PC-9 (cell line): Measurements from ENCODE around the gene SAMM50. TPM values are rescaled to one million over a fixed set of nuclear protein-coding genes. Genes with fewer than 3 reads are reported as not detected.

ENCODE experiments used
- BruUV-seq: library from RNA; stranded (reverse); fragments of 400-500 nt; replicated peaks from 2 replicates; lab custom pipeline; 2021; lab: Mats Ljungman, UMichigan
- CTCF ChIA-PET: fragments of 300-600 bp; sonication (Branson Sonifier 250); formaldehyde crosslinking; loops from one replicate; lab custom pipeline; 2022; ENCODE audit warnings: antibody characterized with exemption; lab: Charles Lee
- POLR2A ChIA-PET: fragments of 300-600 bp; sonication (Branson Sonifier 250); formaldehyde crosslinking; loops from one replicate; lab custom pipeline; 2022; ENCODE audit warnings: antibody characterized with exemption; ENCODE audit not compliant: unreplicated experiment; lab: Charles Lee
- DNase-seq, 2 experiments: peaks; one replicate each; pipeline versions ENCODE4 v3.0.0 to v3.0.0-alpha.2; 2015 to 2022; ENCODE audit warnings: mixed read lengths in 1 of 2
- H2AFZ ChIP-seq: fragments of 200-600 bp; sonication (generic); 2 replicates; pipeline ENCODE4 v1.8.1; 2017; ENCODE audit warnings: antibody characterized with exemption
- H3F3A ChIP-seq: fragments of 200-600 bp; sonication (generic); 2 replicates; pipeline ENCODE4 v1.8.1; 2017; ENCODE audit warnings: antibody characterized with exemption, mild to moderate bottlenecking, low read depth; ENCODE audit not compliant: insufficient read depth
- H3K27ac ChIP-seq: fragments of 200-600 bp; sonication (generic); 2 replicates; pipeline ENCODE4 v1.6.1; 2016; ENCODE audit warnings: mixed run types
- H3K27me3 ChIP-seq: fragments of 200-600 bp; sonication (generic); 2 replicates; pipeline ENCODE4 v1.6.1; 2016; ENCODE audit warnings: low read depth, mixed run types; ENCODE audit not compliant: insufficient read depth
- H3K36me3 ChIP-seq: fragments of 200-600 bp; sonication (generic); 2 replicates; pipeline ENCODE4 v1.6.1; 2016; ENCODE audit warnings: low read depth, mixed run types
- H3K4me1 ChIP-seq: fragments of 200-600 bp; sonication (generic); replicated peaks from 2 replicates; pipeline ENCODE4 v1.6.1; 2016; ENCODE audit warnings: mixed run types; ENCODE audit not compliant: insufficient read depth
- H3K4me2 ChIP-seq: fragments of 200-600 bp; sonication (generic); 2 replicates; pipeline ENCODE4 v1.6.1; 2017; ENCODE audit warnings: mixed run types
- H3K4me3 ChIP-seq: fragments of 200-600 bp; sonication (generic); 2 replicates; pipeline ENCODE4 v1.6.1; 2016; ENCODE audit warnings: mixed run types
- H3K79me2 ChIP-seq: fragments of 200-600 bp; sonication (generic); 2 replicates; pipeline ENCODE4 v1.6.1; 2017; ENCODE audit warnings: low read depth, mixed run types
- H3K9me2 ChIP-seq: fragments of 200-600 bp; sonication (generic); 2 replicates; pipeline ENCODE4 v1.8.1; 2017; ENCODE audit warnings: mild to moderate bottlenecking; ENCODE audit not compliant: insufficient read depth
- H3K9me3 ChIP-seq: fragments of 200-600 bp; sonication (generic); 2 replicates; pipeline ENCODE4 v1.8.1; 2016; ENCODE audit warnings: low read depth; ENCODE audit not compliant: insufficient read depth
- H4K20me1 ChIP-seq: fragments of 200-600 bp; sonication (generic); 2 replicates; pipeline ENCODE4 v1.8.1; 2017; ENCODE audit not compliant: insufficient read depth
- CTCF ChIP-seq: fragments of 200-600 bp; sonication (generic); conservative IDR thresholded peaks from 2 replicates; pipeline ENCODE4 v1.6.1; 2017; ENCODE audit warnings: mixed run types, antibody characterized with exemption, mild to moderate bottlenecking, moderate library complexity
- EZH2 ChIP-seq: fragments of 200-600 bp; sonication (generic); IDR thresholded peaks from 2 replicates; pipeline ENCODE4 v1.8.0; 2017; ENCODE audit warnings: antibody characterized with exemption, low read depth
- intact Hi-C: fragments of 100-400 bp; cut with micrococcal nuclease; formaldehyde crosslinking; loops from one replicate; pipeline ENCODE4 v1.10.0; 2022; ENCODE audit not compliant: unreplicated experiment
- total RNA-seq: library from RNA; stranded (reverse); gene quantifications from 2 replicates; pipeline ENCODE4 v1.2.3, GENCODE V29; 2021

The SAMM50 gene
- total RNA-seq, 1 experiment from 2014 or later, result 73.9 TPM

GRCh38 chr22:43996170-43996980 is 41.1 kb downstream of the SAMM50 start:
- Histone ChIP-seq H3K9me3 (no peaks in the 10 kb centered on the region), H3K4me1 (no peaks in the 10 kb centered on the region), H3K36me3 (no peaks in the 10 kb centered on the region), H3K27me3 (no peaks in the 10 kb centered on the region), H3K4me2 (no peak overlapping the region), H3F3A (no peaks in the 10 kb centered on the region; the same call in 1 of the 2 replicates), H3K4me3 (no peak overlapping the region), H3K27ac (no peak overlapping the region), H2AFZ (no peak overlapping the region), H4K20me1 (peaks cover 11% of the 10 kb centered on the region), H3K79me2 (no peaks in the 10 kb centered on the region), H3K9me2 (no peaks in the 10 kb centered on the region)
- intact Hi-C loops, result loop anchor here (10.0 kb wide), 1 partner anchor 328 kb away; no protein-coding TSS in a partner anchor
- no peak for TF ChIP-seq EZH2
- no peak for TF ChIP-seq CTCF
- CTCF ChIA-PET, result interaction anchor here (0.6 kb wide), 1 partner anchor 1552 kb away, joined by 3 read pairs; no protein-coding TSS in a partner anchor
- POLR2A ChIA-PET, result no interaction called here
- no TSS peak for BruUV-seq
- peak in 1 of 2 experiments; percentile 32 for DNase-seq

DNA sequence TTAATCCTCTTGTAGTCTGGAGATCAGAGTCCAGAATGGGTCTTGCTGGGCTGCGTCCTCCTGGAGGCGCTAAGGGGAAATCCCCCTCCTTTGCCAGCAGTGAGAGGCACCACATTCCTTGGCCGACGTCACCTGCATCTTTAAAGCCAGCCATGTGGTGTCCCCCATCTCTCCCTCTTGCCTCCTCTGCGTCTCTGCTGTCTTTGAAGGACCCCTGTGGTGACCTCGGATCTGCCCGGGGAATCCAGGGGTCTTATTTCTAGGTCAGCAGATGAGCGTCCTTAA is 41.7 kb downstream of the SAMM50 start:
- Histone ChIP-seq H3K4me3 (no peak overlapping the region), H3F3A (no peaks in the 10 kb centered on the region; the same call in 1 of the 2 replicates), H3K9me3 (no peaks in the 10 kb centered on the region), H3K79me2 (no peaks in the 10 kb centered on the region), H3K27me3 (no peaks in the 10 kb centered on the region), H2AFZ (no peak overlapping the region), H4K20me1 (peaks cover 11% of the 10 kb centered on the region), H3K36me3 (no peaks in the 10 kb centered on the region), H3K4me1 (no peaks in the 10 kb centered on the region), H3K9me2 (no peaks in the 10 kb centered on the region), H3K27ac (no peak overlapping the region), H3K4me2 (no peak overlapping the region)
- BruUV-seq, result no TSS peak
- POLR2A ChIA-PET, result no interaction called here
- DNase-seq, result no peak
- TF ChIP-seq EZH2, result no peak
- intact Hi-C loops, result loop anchor here (10.0 kb wide), 1 partner anchor 328 kb away; no protein-coding TSS in a partner anchor
- CTCF ChIA-PET, result interaction anchor here (0.6 kb wide), 1 partner anchor 1553 kb away, joined by 3 read pairs; no protein-coding TSS in a partner anchor

- no peak for TF ChIP-seq CTCF
- TF ChIP-seq EZH2, result no peak
- CTCF ChIA-PET, result no interaction called here
These were observed 43.5 kb downstream of the SAMM50 start for GRCh38 chr22:43998679-43999264.

More at GRCh38 chr22:43998679-43999264, 43.5 kb downstream of the SAMM50 start:
- Histone ChIP-seq H3K27me3 (no peaks in the 10 kb centered on the region), H3F3A (no peaks in the 10 kb centered on the region), H3K4me2 (no peak overlapping the region), H3K27ac (no peak overlapping the region), H3K4me1 (no peaks in the 10 kb centered on the region), H3K9me3 (no peaks in the 10 kb centered on the region), H3K36me3 (no peaks in the 10 kb centered on the region), H3K4me3 (no peak overlapping the region), H4K20me1 (peaks cover 10% of the 10 kb centered on the region), H2AFZ (no peak overlapping the region), H3K9me2 (no peaks in the 10 kb centered on the region), H3K79me2 (no peaks in the 10 kb centered on the region)
- intact Hi-C loops, result loop anchor here (10.0 kb wide), 1 partner anchor 326 kb away; no protein-coding TSS in a partner anchor
- POLR2A ChIA-PET, result no interaction called here
- BruUV-seq, result no TSS peak
- peak in 1 of 2 experiments; percentile 30 for DNase-seq
